Mucosa of rectum (tissue), 2 donors: Measurements from ENCODE around the gene PIMREG.
A peak's percentile ranks its signal among the peaks of the same experiment; 100 is the strongest.

ENCODE experiments used
- H3K27ac ChIP-seq, 2 donors: one replicate each; pipeline ENCODE4 v1.7.0; 2013; ENCODE audit warnings: inconsistent platforms in 2 of 2, low read depth in 2 of 2, low read length in 2 of 2
- H3K27me3 ChIP-seq, 2 donors: one replicate each; pipeline ENCODE4 v1.7.0; 2013; ENCODE audit warnings: low read length in 2 of 2; ENCODE audit not compliant: control insufficient read depth in 2 of 2, insufficient read depth in 2 of 2
- H3K36me3 ChIP-seq, 2 donors: one replicate each; pipeline ENCODE4 v1.7.0; 2013; ENCODE audit warnings: low read length in 2 of 2; ENCODE audit not compliant: control insufficient read depth in 2 of 2, insufficient read depth in 2 of 2
- H3K4me1 ChIP-seq, 2 donors: one replicate each; pipeline ENCODE4 v1.7.0; 2013; ENCODE audit warnings: low read length in 2 of 2, mild to moderate bottlenecking in 1 of 2; ENCODE audit not compliant: control insufficient read depth in 2 of 2, insufficient read depth in 2 of 2
- H3K4me3 ChIP-seq, 2 donors: one replicate each; pipeline ENCODE4 v1.7.0; 2013; ENCODE audit warnings: low read length in 2 of 2
- H3K9ac ChIP-seq, 2 donors: one replicate each; pipeline ENCODE4 v1.7.0; 2013; ENCODE audit warnings: low read length in 2 of 2, low read depth in 1 of 2, mild to moderate bottlenecking in 1 of 2
- H3K9me3 ChIP-seq, 2 donors: one replicate each; pipeline ENCODE4 v1.7.0; 2013; ENCODE audit warnings: low read length in 2 of 2; ENCODE audit not compliant: control insufficient read depth in 2 of 2
- donor health status: healthy.
- donor health status: Normal muscosa, but diverticular disease.

The PIMREG gene

GRCh38 chr17:6470146-6470718, 26.0 kb downstream of the PIMREG start:
- Histone ChIP-seq H3K9ac (no peak overlapping the region), H3K36me3 (no peaks in the 10 kb centered on the region), H3K27me3 (no peaks in the 10 kb centered on the region), H3K9me3 (no peaks in the 10 kb centered on the region), H3K4me3 (no peak overlapping the region), H3K27ac (no peak overlapping the region), H3K4me1 (no peaks in the 10 kb centered on the region)

GRCh38 chr17:6470751-6471521, 26.7 kb downstream of the PIMREG start:
- H3K27me3 ChIP-seq = no peaks in the 10 kb centered on the region
- peaks cover 0 to 3% of the 10 kb centered on the region in 2 donors for H3K36me3 ChIP-seq

GRCh38 chr17:6471531-6472465, 27.5 kb downstream of the PIMREG start:
- peaks cover 0 to 3% of the 10 kb centered on the region in 2 donors for H3K36me3 ChIP-seq
- no peak overlapping the region for H3K4me3 ChIP-seq
- H3K27me3 ChIP-seq = no peaks in the 10 kb centered on the region
- no peaks in the 10 kb centered on the region for H3K4me1 ChIP-seq
- H3K27ac ChIP-seq = no peak overlapping the region
- H3K9ac ChIP-seq = no peak overlapping the region
- H3K9me3 ChIP-seq = no peaks in the 10 kb centered on the region

More at GRCh38 chr17:6470751-6471521, 26.7 kb downstream of the PIMREG start:
- Histone ChIP-seq H3K9ac (no peak overlapping the region), H3K9me3 (no peaks in the 10 kb centered on the region), H3K27ac (no peak overlapping the region), H3K4me1 (no peaks in the 10 kb centered on the region), H3K4me3 (no peak overlapping the region)

GRCh38 chr17:6472517-6472916, 28.3 kb downstream of the PIMREG start:
- H3K36me3 ChIP-seq = peaks cover 0 to 3% of the 10 kb centered on the region in 2 donors
- no peak overlapping the region for H3K4me3 ChIP-seq
- H3K4me1 ChIP-seq = no peaks in the 10 kb centered on the region
- H3K27ac ChIP-seq = no peak overlapping the region
- no peaks in the 10 kb centered on the region for H3K27me3 ChIP-seq
- H3K9me3 ChIP-seq = no peaks in the 10 kb centered on the region
- H3K9ac ChIP-seq = no peak overlapping the region

GRCh38 chr17:6473128-6473767, 29.0 kb downstream of the PIMREG start:
- no peaks in the 10 kb centered on the region for H3K4me1 ChIP-seq
- H3K27ac ChIP-seq = no peak overlapping the region
- no peaks in the 10 kb centered on the region for H3K9me3 ChIP-seq
- no peaks in the 10 kb centered on the region for H3K27me3 ChIP-seq
- no peak overlapping the region for H3K4me3 ChIP-seq
- peaks cover 0 to 3% of the 10 kb centered on the region in 2 donors for H3K36me3 ChIP-seq
- peak overlapping the region in 1 of 2 donors; percentile 22 for H3K9ac ChIP-seq

GRCh38 chr17:6474376-6474775, 30.1 kb downstream of the PIMREG start:
- H3K36me3 ChIP-seq = peaks cover 0 to 3% of the 10 kb centered on the region in 2 donors
- no peaks in the 10 kb centered on the region for H3K4me1 ChIP-seq

GRCh38 chr17:6474906-6475305, 30.7 kb downstream of the PIMREG start:
- H3K4me3 ChIP-seq = no peak overlapping the region
- peaks cover 0 to 3% of the 10 kb centered on the region in 2 donors for H3K36me3 ChIP-seq
- no peak overlapping the region for H3K27ac ChIP-seq
- H3K27me3 ChIP-seq = no peaks in the 10 kb centered on the region
- no peak overlapping the region for H3K9ac ChIP-seq
- H3K4me1 ChIP-seq = no peaks in the 10 kb centered on the region
- H3K9me3 ChIP-seq = no peaks in the 10 kb centered on the region

More at GRCh38 chr17:6474376-6474775, 30.1 kb downstream of the PIMREG start:
- H3K9ac ChIP-seq = no peak overlapping the region
- no peaks in the 10 kb centered on the region for H3K27me3 ChIP-seq
- H3K27ac ChIP-seq = no peak overlapping the region
- no peak overlapping the region for H3K4me3 ChIP-seq
- no peaks in the 10 kb centered on the region for H3K9me3 ChIP-seq

GRCh38 chr17:6475411-6475810, 31.2 kb downstream of the PIMREG start:
- no peaks in the 10 kb centered on the region for H3K9me3 ChIP-seq
- no peak overlapping the region for H3K4me3 ChIP-seq
- no peaks in the 10 kb centered on the region for H3K27me3 ChIP-seq
- no peak overlapping the region for H3K27ac ChIP-seq
- H3K9ac ChIP-seq = no peak overlapping the region
- H3K36me3 ChIP-seq = peaks cover 0 to 3% of the 10 kb centered on the region in 2 donors
- no peaks in the 10 kb centered on the region for H3K4me1 ChIP-seq

- H3K36me3 ChIP-seq = peaks cover 0 to 3% of the 10 kb centered on the region in 2 donors
- H3K4me1 ChIP-seq = no peaks in the 10 kb centered on the region
- no peak overlapping the region for H3K9ac ChIP-seq
- H3K4me3 ChIP-seq = no peak overlapping the region
- H3K27me3 ChIP-seq = no peaks in the 10 kb centered on the region
- no peak overlapping the region for H3K27ac ChIP-seq
- H3K9me3 ChIP-seq = no peaks in the 10 kb centered on the region
Measured at GRCh38 chr17:6476076-6476809, 32.0 kb downstream of the PIMREG start.
